SK-N-SH treated with all-trans-retinoic acid at 6 μM for 48 hours (cell line): Measurements from ENCODE around the gene PRR30.

Experiments used
- ATAC-seq: fragments of 200-7000 bp; cut with Tn5 transposase; 3 replicates; pipeline ENCODE4 v1.9.1; 2020; ENCODE audit warnings: mild to moderate bottlenecking, moderate library complexity
- ARNTL ChIP-seq: fragments of 450-650 bp; formaldehyde crosslinking; IDR thresholded peaks from 2 replicates; pipeline ENCODE4 v1.5.0; 2020; ENCODE audit warnings: low read depth, mild to moderate bottlenecking, moderate library complexity, borderline replicate concordance
- CSDC2 ChIP-seq: fragments of 250-450 bp; sonication (Bioruptor Pico); IDR thresholded peaks from 2 replicates; pipeline ENCODE4 v1.5.0; 2020; ENCODE audit warnings: mild to moderate bottlenecking, moderate library complexity
- ESRRG ChIP-seq: fragments of 250-450 bp; sonication (Bioruptor Pico); IDR thresholded peaks from 2 replicates; pipeline ENCODE4 v1.6.1; 2021; ENCODE audit warnings: mild to moderate bottlenecking
- GLIS3 ChIP-seq: fragments of 250-450 bp; sonication (Bioruptor Pico); IDR thresholded peaks from 2 replicates; pipeline ENCODE4 v1.5.0; 2020; ENCODE audit warnings: mild to moderate bottlenecking, moderate library complexity
- ISL1 ChIP-seq: fragments of 250-450 bp; sonication (Bioruptor Pico); IDR thresholded peaks from 2 replicates; pipeline ENCODE4 v2.1.2; 2022; ENCODE audit warnings: mild to moderate bottlenecking, moderate library complexity
- OSR1 ChIP-seq: fragments of 250-450 bp; sonication (Bioruptor Pico); IDR thresholded peaks from 2 replicates; pipeline ENCODE4 v1.8.0; 2022; ENCODE audit warnings: moderate library complexity, mild to moderate bottlenecking, inconsistent platforms
- POU6F1 ChIP-seq: fragments of 250-450 bp; sonication (Bioruptor Pico); IDR thresholded peaks from 2 replicates; pipeline ENCODE4 v1.8.0; 2021; ENCODE audit warnings: low read depth, mild to moderate bottlenecking, moderate library complexity, borderline replicate concordance
- PPARA ChIP-seq: fragments of 250-450 bp; sonication (Bioruptor Pico); IDR thresholded peaks from 2 replicates; pipeline ENCODE4 v1.5.0; 2020; ENCODE audit warnings: mild to moderate bottlenecking, borderline replicate concordance
- RARB ChIP-seq: fragments of 250-450 bp; sonication (Bioruptor Pico); IDR thresholded peaks from 2 replicates; pipeline ENCODE4 v1.8.0; 2021; ENCODE audit warnings: mild to moderate bottlenecking, moderate library complexity
- SNAI2 ChIP-seq: fragments of 250-450 bp; sonication (Bioruptor Pico); IDR thresholded peaks from 2 replicates; pipeline ENCODE4 v1.5.0; 2020; ENCODE audit warnings: mild to moderate bottlenecking, moderate library complexity
- TCF4 ChIP-seq: fragments of 250-450 bp; sonication (Bioruptor Pico); IDR thresholded peaks from 2 replicates; pipeline ENCODE4 v1.8.0; 2021; ENCODE audit warnings: mild to moderate bottlenecking, moderate library complexity, borderline replicate concordance
- TOX ChIP-seq: fragments of 250-450 bp; sonication (Bioruptor Pico); IDR thresholded peaks from 2 replicates; pipeline ENCODE4 v1.8.0; 2021; ENCODE audit warnings: mild to moderate bottlenecking, moderate library complexity, borderline replicate concordance
- ZC3H10 ChIP-seq: fragments of 250-450 bp; sonication (Bioruptor Pico); IDR thresholded peaks from 2 replicates; pipeline ENCODE4 v1.5.1; 2021; ENCODE audit warnings: mild to moderate bottlenecking, moderate library complexity
- ZFP3 ChIP-seq: fragments of 250-450 bp; sonication (Bioruptor Pico); IDR thresholded peaks from 2 replicates; pipeline ENCODE4 v1.5.0; 2020; ENCODE audit warnings: mild to moderate bottlenecking, moderate library complexity
- ZFP30 ChIP-seq: fragments of 450-650 bp; formaldehyde crosslinking; IDR thresholded peaks from 2 replicates; pipeline ENCODE4 v1.5.0; 2022; ENCODE audit warnings: mild to moderate bottlenecking, moderate library complexity
- ZNF565 ChIP-seq: fragments of 450-650 bp; formaldehyde crosslinking; conservative IDR thresholded peaks from 2 replicates; pipeline ENCODE4 v1.5.0; 2020; ENCODE audit warnings: low read depth, mild to moderate bottlenecking, moderate library complexity
- ZNF70 ChIP-seq: fragments of 450-650 bp; formaldehyde crosslinking; IDR thresholded peaks from 2 replicates; pipeline ENCODE4 v1.5.0; 2020; ENCODE audit warnings: mild to moderate bottlenecking, moderate library complexity
- ZNF8 ChIP-seq: fragments of 450-650 bp; formaldehyde crosslinking; IDR thresholded peaks from 2 replicates; pipeline ENCODE4 v1.5.0; 2020; ENCODE audit warnings: mild to moderate bottlenecking, moderate library complexity
- TF ChIP-seq, protein P1 (sequence below): fragments of 250-450 bp; sonication (Bioruptor Pico); IDR thresholded peaks from 2 replicates; pipeline ENCODE4 v1.5.1; 2020; ENCODE audit warnings: low read depth, mild to moderate bottlenecking, moderate library complexity
- TF ChIP-seq, protein P2 (sequence below): fragments of 250-450 bp; sonication (Bioruptor Pico); IDR thresholded peaks from 2 replicates; pipeline ENCODE4 v1.8.0; 2020; ENCODE audit warnings: mild to moderate bottlenecking, moderate library complexity, borderline replicate concordance
- TF ChIP-seq, protein P3 (sequence below): fragments of 250-450 bp; sonication (Bioruptor Pico); IDR thresholded peaks from 2 replicates; pipeline ENCODE4 v1.5.0; 2020; ENCODE audit warnings: mild to moderate bottlenecking, moderate library complexity

The PRR30 gene

GRCh38 chr2:27093430-27094352 is 45.5 kb downstream of the PRR30 start:
- TF ChIP-seq ZNF70 (CRISPR knock-in tag) = no peak
- no peak for TF ChIP-seq SNAI2 (CRISPR knock-in tag)
- no peak for TF ChIP-seq ZFP30 (CRISPR knock-in tag)
- no peak for TF ChIP-seq ARNTL (CRISPR knock-in tag)
- no peak for TF ChIP-seq PPARA
- TF ChIP-seq ZFP3 = no peak
- TF ChIP-seq, protein P1, sequence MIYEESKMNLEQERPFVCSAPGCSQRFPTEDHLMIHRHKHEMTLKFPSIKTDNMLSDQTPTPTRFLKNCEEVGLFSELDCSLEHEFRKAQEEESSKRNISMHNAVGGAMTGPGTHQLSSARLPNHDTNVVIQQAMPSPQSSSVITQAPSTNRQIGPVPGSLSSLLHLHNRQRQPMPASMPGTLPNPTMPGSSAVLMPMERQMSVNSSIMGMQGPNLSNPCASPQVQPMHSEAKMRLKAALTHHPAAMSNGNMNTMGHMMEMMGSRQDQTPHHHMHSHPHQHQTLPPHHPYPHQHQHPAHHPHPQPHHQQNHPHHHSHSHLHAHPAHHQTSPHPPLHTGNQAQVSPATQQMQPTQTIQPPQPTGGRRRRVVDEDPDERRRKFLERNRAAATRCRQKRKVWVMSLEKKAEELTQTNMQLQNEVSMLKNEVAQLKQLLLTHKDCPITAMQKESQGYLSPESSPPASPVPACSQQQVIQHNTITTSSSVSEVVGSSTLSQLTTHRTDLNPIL = no peak
- TF ChIP-seq CSDC2 (CRISPR knock-in tag) = no peak
- TF ChIP-seq, protein P2, sequence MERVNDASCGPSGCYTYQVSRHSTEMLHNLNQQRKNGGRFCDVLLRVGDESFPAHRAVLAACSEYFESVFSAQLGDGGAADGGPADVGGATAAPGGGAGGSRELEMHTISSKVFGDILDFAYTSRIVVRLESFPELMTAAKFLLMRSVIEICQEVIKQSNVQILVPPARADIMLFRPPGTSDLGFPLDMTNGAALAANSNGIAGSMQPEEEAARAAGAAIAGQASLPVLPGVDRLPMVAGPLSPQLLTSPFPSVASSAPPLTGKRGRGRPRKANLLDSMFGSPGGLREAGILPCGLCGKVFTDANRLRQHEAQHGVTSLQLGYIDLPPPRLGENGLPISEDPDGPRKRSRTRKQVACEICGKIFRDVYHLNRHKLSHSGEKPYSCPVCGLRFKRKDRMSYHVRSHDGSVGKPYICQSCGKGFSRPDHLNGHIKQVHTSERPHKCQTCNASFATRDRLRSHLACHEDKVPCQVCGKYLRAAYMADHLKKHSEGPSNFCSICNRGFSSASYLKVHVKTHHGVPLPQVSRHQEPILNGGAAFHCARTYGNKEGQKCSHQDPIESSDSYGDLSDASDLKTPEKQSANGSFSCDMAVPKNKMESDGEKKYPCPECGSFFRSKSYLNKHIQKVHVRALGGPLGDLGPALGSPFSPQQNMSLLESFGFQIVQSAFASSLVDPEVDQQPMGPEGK (CRISPR knock-in tag) = no peak
- TF ChIP-seq RARB (CRISPR knock-in tag) = no peak
- TF ChIP-seq ZC3H10 = no peak
- TF ChIP-seq OSR1 (CRISPR knock-in tag) = no peak
- no peak for TF ChIP-seq GLIS3
- TF ChIP-seq ZNF8 (CRISPR knock-in tag) = no peak
- TF ChIP-seq, protein P3, sequence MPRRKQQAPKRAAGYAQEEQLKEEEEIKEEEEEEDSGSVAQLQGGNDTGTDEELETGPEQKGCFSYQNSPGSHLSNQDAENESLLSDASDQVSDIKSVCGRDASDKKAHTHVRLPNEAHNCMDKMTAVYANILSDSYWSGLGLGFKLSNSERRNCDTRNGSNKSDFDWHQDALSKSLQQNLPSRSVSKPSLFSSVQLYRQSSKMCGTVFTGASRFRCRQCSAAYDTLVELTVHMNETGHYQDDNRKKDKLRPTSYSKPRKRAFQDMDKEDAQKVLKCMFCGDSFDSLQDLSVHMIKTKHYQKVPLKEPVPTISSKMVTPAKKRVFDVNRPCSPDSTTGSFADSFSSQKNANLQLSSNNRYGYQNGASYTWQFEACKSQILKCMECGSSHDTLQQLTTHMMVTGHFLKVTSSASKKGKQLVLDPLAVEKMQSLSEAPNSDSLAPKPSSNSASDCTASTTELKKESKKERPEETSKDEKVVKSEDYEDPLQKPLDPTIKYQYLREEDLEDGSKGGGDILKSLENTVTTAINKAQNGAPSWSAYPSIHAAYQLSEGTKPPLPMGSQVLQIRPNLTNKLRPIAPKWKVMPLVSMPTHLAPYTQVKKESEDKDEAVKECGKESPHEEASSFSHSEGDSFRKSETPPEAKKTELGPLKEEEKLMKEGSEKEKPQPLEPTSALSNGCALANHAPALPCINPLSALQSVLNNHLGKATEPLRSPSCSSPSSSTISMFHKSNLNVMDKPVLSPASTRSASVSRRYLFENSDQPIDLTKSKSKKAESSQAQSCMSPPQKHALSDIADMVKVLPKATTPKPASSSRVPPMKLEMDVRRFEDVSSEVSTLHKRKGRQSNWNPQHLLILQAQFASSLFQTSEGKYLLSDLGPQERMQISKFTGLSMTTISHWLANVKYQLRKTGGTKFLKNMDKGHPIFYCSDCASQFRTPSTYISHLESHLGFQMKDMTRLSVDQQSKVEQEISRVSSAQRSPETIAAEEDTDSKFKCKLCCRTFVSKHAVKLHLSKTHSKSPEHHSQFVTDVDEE (CRISPR knock-in tag) = no peak
- TF ChIP-seq ESRRG (CRISPR knock-in tag) = no peak
- no peak for TF ChIP-seq TCF4 (CRISPR knock-in tag)
- no peak for TF ChIP-seq ZNF565
- TF ChIP-seq TOX (CRISPR knock-in tag) = no peak
- no peak for ATAC-seq

DNA sequence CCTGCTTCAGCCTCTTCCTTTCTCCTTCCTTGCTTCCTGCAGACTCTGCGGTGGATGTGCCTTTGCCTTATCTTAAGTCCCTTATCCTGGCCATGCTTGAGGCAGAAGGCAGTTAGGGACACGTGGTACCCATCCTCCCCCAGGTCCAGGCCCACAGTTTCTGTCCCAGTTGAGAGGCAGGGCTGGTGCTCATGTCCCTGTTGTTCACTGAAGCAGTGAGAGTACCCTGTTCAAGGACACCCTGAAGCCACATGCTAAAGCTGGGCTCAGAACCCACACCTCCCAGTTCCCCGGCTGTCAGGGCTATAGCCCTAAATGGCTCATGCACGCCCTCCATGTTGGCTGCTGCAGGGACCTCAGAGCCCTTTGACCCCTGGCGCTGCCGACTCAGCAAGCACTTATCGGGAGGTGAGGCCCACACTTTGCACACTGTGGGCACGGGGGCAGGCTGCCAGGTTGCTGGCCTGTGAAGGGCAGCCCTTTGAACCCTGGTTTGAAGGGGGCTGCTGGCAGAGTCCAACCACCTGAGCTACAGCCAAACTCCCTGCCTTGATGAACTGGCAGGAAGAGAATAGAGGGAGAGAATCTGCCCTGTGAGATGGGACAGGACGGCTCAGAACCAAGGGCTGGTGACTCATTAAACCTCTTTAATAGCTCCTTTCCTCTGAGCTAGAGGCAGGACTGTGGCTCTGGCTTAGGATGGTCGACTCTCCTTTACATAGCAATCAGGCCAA is 46.3 kb downstream of the PRR30 start:
- no peak for ATAC-seq
- TF ChIP-seq SNAI2 (CRISPR knock-in tag) = no peak
- TF ChIP-seq ISL1 (CRISPR knock-in tag) = no peak
- TF ChIP-seq ESRRG (CRISPR knock-in tag) = no peak
- TF ChIP-seq, protein P1 = no peak
- no peak for TF ChIP-seq ZNF8 (CRISPR knock-in tag)
- no peak for TF ChIP-seq ZNF565
- TF ChIP-seq POU6F1 (CRISPR knock-in tag) = no peak
- TF ChIP-seq CSDC2 (CRISPR knock-in tag) = no peak
